Smooth muscle cell (in vitro differentiated cells): Measurements from ENCODE around the gene GABRR3. TPM values are rescaled to one million over a fixed set of nuclear protein-coding genes. Genes with fewer than 3 reads are reported as not detected.

ENCODE experiments used
- DNase-seq: peaks from one replicate; lab custom pipeline; 2025; ENCODE audit not compliant: unreplicated experiment; lab: John Stamatoyannopoulos, UW
- H2AFZ ChIP-seq: fragments of 200-600 bp; sonication (generic); 2 replicates; pipeline ENCODE4 v1.6.0; 2016; ENCODE audit warnings: antibody characterized with exemption, low read depth, mild to moderate bottlenecking
- H3F3A ChIP-seq: fragments of 200-600 bp; sonication (generic); 2 replicates; pipeline ENCODE4 v1.6.0; 2017; ENCODE audit warnings: antibody characterized with exemption, low read depth
- H3K27ac ChIP-seq: fragments of 200-600 bp; sonication (generic); 2 replicates; pipeline ENCODE4 v1.5.1; 2016; ENCODE audit warnings: low read depth, mild to moderate bottlenecking
- H3K27me3 ChIP-seq: fragments of 200-600 bp; sonication (generic); 2 replicates; pipeline ENCODE4 v1.6.1; 2016; ENCODE audit warnings: low read depth, mild to moderate bottlenecking
- H3K36me3 ChIP-seq: fragments of 200-600 bp; sonication (generic); 2 replicates; pipeline ENCODE4 v1.5.1; 2016; ENCODE audit warnings: low read depth
- H3K4me1 ChIP-seq: fragments of 200-600 bp; sonication (generic); 2 replicates; pipeline ENCODE4 v1.5.1; 2016; ENCODE audit warnings: low read depth
- H3K4me2 ChIP-seq: fragments of 200-600 bp; sonication (generic); 2 replicates; pipeline ENCODE4 v1.6.0; 2016; ENCODE audit warnings: mild to moderate bottlenecking
- H3K4me3 ChIP-seq: fragments of 200-600 bp; sonication (generic); 2 replicates; pipeline ENCODE4 v1.5.1; 2016; ENCODE audit warnings: mild to moderate bottlenecking
- H3K79me2 ChIP-seq: fragments of 200-600 bp; sonication (generic); 2 replicates; pipeline ENCODE4 v1.6.0; 2016; ENCODE audit warnings: low read depth, mild to moderate bottlenecking
- H3K9ac ChIP-seq: fragments of 200-600 bp; sonication (generic); 2 replicates; pipeline ENCODE4 v1.6.0; 2016; ENCODE audit warnings: low read depth
- H3K9me3 ChIP-seq: fragments of 200-600 bp; sonication (generic); replicated peaks from 2 replicates; pipeline ENCODE4 v1.5.1; 2016; ENCODE audit warnings: low read depth
- H4K20me1 ChIP-seq: fragments of 200-600 bp; sonication (generic); 2 replicates; pipeline ENCODE4 v1.6.0; 2016; ENCODE audit warnings: low read depth
- WGBS: methylation state at CpG from one replicate; pipeline ENCODE4 v1.1.7; 2016; ENCODE audit warnings: low lambda C conversion rate; 5-methylcytosine and 5-hydroxymethylcytosine counted together
- polyA plus RNA-seq: library from polyadenylated mRNA; unstranded; fragments of >200 nt; fragmentation: Nextera tagmentation; extraction: Ambion mirVana; gene quantifications from 2 replicates; pipeline ENCODE4 v1.2.1, GENCODE V29; 2016
- total RNA-seq: library from RNA; depleted of rRNA; stranded (reverse); fragments of >200 nt; gene quantifications from 2 replicates; pipeline ENCODE4 v1.2.3, GENCODE V29; 2014
- TF ChIP-seq, protein P1 (sequence below): fragments of 200-600 bp; sonication (generic); IDR thresholded peaks from 2 replicates; pipeline ENCODE4 v1.5.1; 2017; ENCODE audit warnings: borderline replicate concordance, mild to moderate bottlenecking, antibody characterized with exemption; ENCODE audit not compliant: insufficient read depth, poor library complexity, severe bottlenecking

GABRR3 gene
- total and polyA plus RNA-seq, 2 experiments from 2014 or later = not detected

DNA sequence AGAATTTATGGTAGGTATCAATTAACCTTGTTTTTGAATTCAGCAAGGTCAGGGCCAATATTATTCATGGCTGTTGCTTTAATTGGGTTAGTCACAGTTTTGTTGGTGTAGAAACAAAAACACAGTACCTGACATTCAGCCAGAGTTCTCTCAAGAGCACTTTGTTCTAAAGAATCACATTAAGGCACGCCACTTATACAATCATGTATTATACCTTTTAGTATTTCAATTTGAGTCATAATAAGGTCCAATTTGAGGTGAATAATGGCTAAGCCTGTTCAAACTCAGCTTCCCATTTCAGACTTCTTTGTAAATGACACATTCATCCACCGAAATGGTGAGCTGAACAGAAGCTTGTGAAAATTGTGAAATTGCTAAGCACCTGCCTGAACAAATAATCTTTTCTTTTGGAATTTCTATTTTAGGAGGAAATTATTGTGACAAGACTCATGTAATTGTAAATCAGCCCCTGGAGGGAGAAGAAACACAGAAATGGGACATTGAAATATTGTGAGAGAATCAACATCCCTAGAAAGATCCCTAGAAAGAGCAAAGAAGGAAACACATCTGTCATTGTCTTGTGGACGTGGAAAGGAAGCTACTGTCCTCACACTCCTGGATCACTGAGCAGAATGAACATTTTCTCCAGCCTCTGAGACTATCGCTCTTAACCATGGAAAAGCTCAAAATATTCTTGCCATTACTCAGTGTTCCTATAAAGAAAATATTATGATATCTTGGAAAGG is 92.1 kb downstream of the GABRR3 start:
- TF ChIP-seq, protein P1, sequence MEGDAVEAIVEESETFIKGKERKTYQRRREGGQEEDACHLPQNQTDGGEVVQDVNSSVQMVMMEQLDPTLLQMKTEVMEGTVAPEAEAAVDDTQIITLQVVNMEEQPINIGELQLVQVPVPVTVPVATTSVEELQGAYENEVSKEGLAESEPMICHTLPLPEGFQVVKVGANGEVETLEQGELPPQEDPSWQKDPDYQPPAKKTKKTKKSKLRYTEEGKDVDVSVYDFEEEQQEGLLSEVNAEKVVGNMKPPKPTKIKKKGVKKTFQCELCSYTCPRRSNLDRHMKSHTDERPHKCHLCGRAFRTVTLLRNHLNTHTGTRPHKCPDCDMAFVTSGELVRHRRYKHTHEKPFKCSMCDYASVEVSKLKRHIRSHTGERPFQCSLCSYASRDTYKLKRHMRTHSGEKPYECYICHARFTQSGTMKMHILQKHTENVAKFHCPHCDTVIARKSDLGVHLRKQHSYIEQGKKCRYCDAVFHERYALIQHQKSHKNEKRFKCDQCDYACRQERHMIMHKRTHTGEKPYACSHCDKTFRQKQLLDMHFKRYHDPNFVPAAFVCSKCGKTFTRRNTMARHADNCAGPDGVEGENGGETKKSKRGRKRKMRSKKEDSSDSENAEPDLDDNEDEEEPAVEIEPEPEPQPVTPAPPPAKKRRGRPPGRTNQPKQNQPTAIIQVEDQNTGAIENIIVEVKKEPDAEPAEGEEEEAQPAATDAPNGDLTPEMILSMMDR = no peak
- Histone ChIP-seq H3K4me3 (no peak overlapping the region), H3K27me3 (no peaks in the 10 kb centered on the region), H3K4me1 (no peaks in the 10 kb centered on the region), H3F3A (no peaks in the 10 kb centered on the region), H3K9ac (no peak overlapping the region), H3K4me2 (no peak overlapping the region), H3K36me3 (peaks cover 10% of the 10 kb centered on the region), H3K79me2 (no peaks in the 10 kb centered on the region), H4K20me1 (no peaks in the 10 kb centered on the region), H2AFZ (no peak overlapping the region), H3K9me3 (no peaks in the 10 kb centered on the region), H3K27ac (no peak overlapping the region)
- WGBS = 87% methylated on average over 4 of the region's 4 CpGs
- no peak for DNase-seq

DNA sequence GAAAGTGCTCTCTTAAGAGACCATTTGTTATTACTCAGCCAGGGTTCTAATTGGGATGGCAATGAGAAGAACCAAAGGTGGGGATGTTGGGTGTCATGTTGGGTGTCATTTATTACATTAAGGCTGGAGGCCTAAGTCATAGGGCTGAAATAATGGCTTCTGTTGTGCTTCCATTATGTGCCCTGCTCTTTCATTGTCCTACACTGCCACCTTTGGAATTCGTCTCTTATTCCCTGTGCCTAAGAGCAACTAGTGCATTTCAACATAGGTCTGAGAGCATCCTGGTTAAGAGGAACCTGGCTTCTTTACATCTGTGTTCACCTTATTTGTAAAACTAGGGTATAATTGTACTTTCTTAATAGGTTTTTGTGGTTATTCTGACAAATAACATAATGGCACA is 95.1 kb downstream of the GABRR3 start:
- DNase-seq = no peak
- Histone ChIP-seq H3K9ac (no peak overlapping the region), H3K27ac (no peak overlapping the region), H4K20me1 (no peaks in the 10 kb centered on the region), H3K4me3 (no peak overlapping the region), H3K9me3 (no peaks in the 10 kb centered on the region), H3F3A (no peaks in the 10 kb centered on the region), H3K79me2 (no peaks in the 10 kb centered on the region), H2AFZ (no peak overlapping the region), H3K27me3 (no peaks in the 10 kb centered on the region), H3K36me3 (peaks cover 14% of the 10 kb centered on the region), H3K4me1 (no peaks in the 10 kb centered on the region), H3K4me2 (no peak overlapping the region)
- TF ChIP-seq, protein P1 = no peak
- WGBS = 88% methylated on average over 1 of the region's 1 CpG

DNA sequence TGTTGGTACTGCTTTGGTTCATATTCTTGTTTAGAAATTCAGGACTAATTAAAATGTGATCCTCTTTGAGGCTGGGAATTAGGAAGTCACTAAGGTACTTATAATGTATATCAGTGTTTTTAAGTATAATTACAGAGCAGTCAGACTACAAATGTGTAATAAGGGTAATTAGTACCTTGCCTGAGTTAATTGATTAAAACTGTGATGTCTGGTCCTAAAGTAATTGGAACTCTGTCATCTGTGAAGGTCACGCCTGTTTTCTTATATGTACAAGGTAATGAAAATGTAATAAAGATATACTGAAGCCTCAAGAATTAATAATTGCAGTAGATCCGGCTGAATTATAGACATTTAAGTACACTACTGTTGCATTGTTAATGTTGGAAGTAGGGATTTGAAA is 95.7 kb downstream of the GABRR3 start:
- Histone ChIP-seq H2AFZ (no peak overlapping the region), H3K27ac (no peak overlapping the region), H3K27me3 (no peaks in the 10 kb centered on the region), H3F3A (no peaks in the 10 kb centered on the region), H3K4me2 (no peak overlapping the region), H3K4me3 (no peak overlapping the region), H3K4me1 (no peaks in the 10 kb centered on the region), H3K79me2 (no peaks in the 10 kb centered on the region), H3K9me3 (no peaks in the 10 kb centered on the region), H3K9ac (no peak overlapping the region), H3K36me3 (peaks cover 8% of the 10 kb centered on the region), H4K20me1 (no peaks in the 10 kb centered on the region)
- no peak for DNase-seq
- WGBS = 97% methylated on average over 2 of the region's 2 CpGs
- TF ChIP-seq, protein P1 = no peak

DNA sequence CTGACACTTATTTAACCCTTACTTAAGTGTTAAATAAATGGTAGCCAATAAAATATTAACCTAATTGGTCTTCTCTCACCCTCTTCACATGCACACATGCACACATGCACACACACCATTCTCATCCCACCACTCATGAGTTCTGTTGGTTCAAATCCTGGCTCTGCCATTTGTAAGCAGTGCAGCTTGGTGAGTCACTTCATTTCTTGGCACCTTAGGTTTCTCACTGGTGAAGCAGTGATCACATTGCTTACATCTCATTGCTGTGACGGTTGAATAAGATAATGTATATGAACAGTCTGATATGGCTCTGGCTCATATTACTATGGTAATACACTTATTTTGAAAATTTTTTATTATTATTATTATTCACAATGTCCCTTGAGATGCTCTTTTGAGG is 96.7 kb downstream of the GABRR3 start:
- Histone ChIP-seq H3K4me2 (no peak overlapping the region), H3K4me1 (no peaks in the 10 kb centered on the region), H2AFZ (no peak overlapping the region), H3K27me3 (no peaks in the 10 kb centered on the region), H3K36me3 (peaks cover 9% of the 10 kb centered on the region), H3F3A (no peaks in the 10 kb centered on the region), H3K9me3 (no peaks in the 10 kb centered on the region), H3K4me3 (no peak overlapping the region), H3K27ac (no peak overlapping the region), H3K79me2 (no peaks in the 10 kb centered on the region), H3K9ac (no peak overlapping the region), H4K20me1 (no peaks in the 10 kb centered on the region)
- WGBS = 97% methylated on average over 1 of the region's 1 CpG
- TF ChIP-seq, protein P1 = no peak
- no peak for DNase-seq
